HFFc6 (cell line): ENCODE data around the gene SLC22A23. TPM values are rescaled to one million over a fixed set of nuclear protein-coding genes. Genes with fewer than 3 reads are reported as not detected.

Experiments
- DNase-seq: peaks from one replicate; pipeline ENCODE4 v3.0.0-alpha.2; 2018
- H3K27ac Mint-ChIP-seq: 2 replicates; pipeline ENCODE4 v1.8.0; 2020; ENCODE audit warnings: mild to moderate bottlenecking, mixed read lengths
- H3K27me3 Mint-ChIP-seq: 2 replicates; pipeline ENCODE4 v1.8.0; 2021; ENCODE audit warnings: mild to moderate bottlenecking, moderate library complexity, mixed read lengths; ENCODE audit not compliant: insufficient read depth
- H3K36me3 Mint-ChIP-seq: 2 replicates; pipeline ENCODE4 v1.8.0; 2021; ENCODE audit warnings: low read depth, mixed read lengths
- H3K4me1 Mint-ChIP-seq: 2 replicates; pipeline ENCODE4 v1.8.0; 2020; ENCODE audit warnings: low read depth, mixed read lengths
- H3K4me3 Mint-ChIP-seq: 2 replicates; pipeline ENCODE4 v1.8.0; 2020; ENCODE audit warnings: mild to moderate bottlenecking, moderate library complexity, mixed read lengths
- H3K9me3 Mint-ChIP-seq: 2 replicates; pipeline ENCODE4 v1.8.0; 2020; ENCODE audit warnings: mild to moderate bottlenecking, mixed read lengths
- CTCF ChIP-seq: fragments of 200-600 bp; sonication (generic); IDR thresholded peaks from 2 replicates; pipeline ENCODE4 v1.5.0; 2021; ENCODE audit warnings: antibody characterized with exemption, mild to moderate bottlenecking
- total RNA-seq, 6 experiments: library from RNA; stranded (reverse); fragmentation: NEBNext Ultra II Directional; extraction: Animal tissue kit (Norgen Biotek cat#: 25700); gene quantifications; 2 replicates in 1 of 6; 3 replicates in 5 of 6; pipeline ENCODE4 v1.2.3, GENCODE V29; 2021

The SLC22A23 gene
- total RNA-seq, 6 experiments from 2014 or later, result 0.10 to 0.55 (median 0.21) TPM

- no peak for DNase-seq
- no peaks in the 10 kb centered on the region for H3K9me3 Mint-ChIP-seq
- no peaks in the 10 kb centered on the region for H3K36me3 Mint-ChIP-seq
- no peak overlapping the region for H3K4me3 Mint-ChIP-seq
- no peak for TF ChIP-seq CTCF
- no peak overlapping the region for H3K27ac Mint-ChIP-seq
- peaks cover 23% of the 10 kb centered on the region for H3K27me3 Mint-ChIP-seq
- H3K4me1 Mint-ChIP-seq, result peaks cover 6% of the 10 kb centered on the region
These were observed 2.0 kb upstream of the SLC22A23 start for GRCh38 chr6:3458706-3459421.

GRCh38 chr6:3457710-3458602 lies 1.1 kb upstream of the SLC22A23 start:
- H3K4me1 Mint-ChIP-seq, result peaks cover 6% of the 10 kb centered on the region
- no peak for DNase-seq
- H3K27ac Mint-ChIP-seq, result no peak overlapping the region
- peaks cover 21% of the 10 kb centered on the region for H3K27me3 Mint-ChIP-seq
- no peak for TF ChIP-seq CTCF
- peak overlapping the region; percentile 50 for H3K4me3 Mint-ChIP-seq
- H3K9me3 Mint-ChIP-seq, result no peaks in the 10 kb centered on the region
- no peaks in the 10 kb centered on the region for H3K36me3 Mint-ChIP-seq

DNA sequence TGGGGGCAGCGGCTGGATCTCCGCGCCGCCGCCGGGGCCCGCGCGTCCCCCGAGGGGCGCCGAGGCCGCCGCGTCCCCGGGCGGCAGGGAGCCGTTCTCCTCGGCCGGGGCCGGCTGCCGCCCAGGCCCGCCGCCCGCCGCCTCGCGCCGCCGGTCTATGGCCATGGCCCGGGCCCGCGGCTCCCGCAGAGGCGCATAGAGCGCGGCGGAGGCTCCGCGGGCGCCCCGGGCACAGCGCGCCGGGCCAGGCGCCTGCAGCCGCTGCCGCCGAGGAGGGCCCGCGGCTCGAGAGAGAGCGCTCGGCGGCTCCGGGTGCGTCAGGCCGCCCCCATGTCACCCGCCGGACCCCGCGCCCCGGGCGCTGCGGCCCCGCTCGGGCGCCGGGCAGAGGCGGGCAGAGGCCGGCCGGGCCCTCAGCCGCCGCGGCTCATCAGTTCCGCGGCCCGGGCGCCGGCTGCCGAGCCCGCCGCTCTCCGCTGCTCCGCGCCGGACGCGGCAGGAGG lies 404 bp downstream of the SLC22A23 start:
- no peak for TF ChIP-seq CTCF
- no peaks in the 10 kb centered on the region for H3K9me3 Mint-ChIP-seq
- H3K4me3 Mint-ChIP-seq, result no peak overlapping the region
- DNase-seq, result no peak
- no peaks in the 10 kb centered on the region for H3K36me3 Mint-ChIP-seq
- H3K27ac Mint-ChIP-seq, result no peak overlapping the region
- H3K4me1 Mint-ChIP-seq, result peaks cover 6% of the 10 kb centered on the region
- H3K27me3 Mint-ChIP-seq, result peaks cover 16% of the 10 kb centered on the region

- DNase-seq, result no peak
- no peak overlapping the region for H3K27ac Mint-ChIP-seq
These were observed 1.1 kb downstream of the SLC22A23 start for GRCh38 chr6:3455569-3456394.

More at GRCh38 chr6:3455569-3456394, 1.1 kb downstream of the SLC22A23 start:
- no peak for TF ChIP-seq CTCF
- Mint-ChIP-seq H3K4me3 (no peak overlapping the region), H3K27me3 (peaks cover 14% of the 10 kb centered on the region), H3K4me1 (peaks cover 6% of the 10 kb centered on the region), H3K36me3 (no peaks in the 10 kb centered on the region), H3K9me3 (no peaks in the 10 kb centered on the region)
